Breast epithelium (tissue), 3 donors: Measurements from ENCODE around the gene C10orf105.

Source experiments
- POLR2A ChIP-seq: fragments of 450-650 bp; IDR thresholded peaks from one replicate; pipeline ENCODE4 v1.6.1; 2016; ENCODE audit warnings: antibody characterized with exemption, mild to moderate bottlenecking, moderate library complexity
- POLR2AphosphoS5 ChIP-seq, 3 donors: sonication (generic); formaldehyde crosslinking; IDR thresholded peaks; one replicate each; pipeline ENCODE4 v1.6.1; 2017; ENCODE audit warnings: antibody characterized with exemption in 3 of 3
- TF ChIP-seq, protein P1 (sequence below), 3 donors: fragments of 450-650 bp; IDR thresholded peaks; one replicate each; pipeline ENCODE4 v1.5.1; 2016 to 2017; ENCODE audit warnings: antibody characterized with exemption in 3 of 3, mild to moderate bottlenecking in 3 of 3, moderate library complexity in 3 of 3

GRCh38 chr10:71711052-71711623 is 8.4 kb downstream of the C10orf105 start:
- TF ChIP-seq, protein P1, sequence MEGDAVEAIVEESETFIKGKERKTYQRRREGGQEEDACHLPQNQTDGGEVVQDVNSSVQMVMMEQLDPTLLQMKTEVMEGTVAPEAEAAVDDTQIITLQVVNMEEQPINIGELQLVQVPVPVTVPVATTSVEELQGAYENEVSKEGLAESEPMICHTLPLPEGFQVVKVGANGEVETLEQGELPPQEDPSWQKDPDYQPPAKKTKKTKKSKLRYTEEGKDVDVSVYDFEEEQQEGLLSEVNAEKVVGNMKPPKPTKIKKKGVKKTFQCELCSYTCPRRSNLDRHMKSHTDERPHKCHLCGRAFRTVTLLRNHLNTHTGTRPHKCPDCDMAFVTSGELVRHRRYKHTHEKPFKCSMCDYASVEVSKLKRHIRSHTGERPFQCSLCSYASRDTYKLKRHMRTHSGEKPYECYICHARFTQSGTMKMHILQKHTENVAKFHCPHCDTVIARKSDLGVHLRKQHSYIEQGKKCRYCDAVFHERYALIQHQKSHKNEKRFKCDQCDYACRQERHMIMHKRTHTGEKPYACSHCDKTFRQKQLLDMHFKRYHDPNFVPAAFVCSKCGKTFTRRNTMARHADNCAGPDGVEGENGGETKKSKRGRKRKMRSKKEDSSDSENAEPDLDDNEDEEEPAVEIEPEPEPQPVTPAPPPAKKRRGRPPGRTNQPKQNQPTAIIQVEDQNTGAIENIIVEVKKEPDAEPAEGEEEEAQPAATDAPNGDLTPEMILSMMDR (IDR thresholded peaks at IDR 0.05) = no peak
- TF ChIP-seq POLR2A = no peak
- TF ChIP-seq POLR2AphosphoS5 (IDR thresholded peaks at IDR 0.05) = no peak
